Activated CD8-positive, alpha-beta memory T cell treated with anti-CD3 and anti-CD28 coated beads for 24 hours (primary cell): ENCODE data around the gene C2.
"Not testable (repeated sequence)": the region's sequence is repeated elsewhere in the genome, so short reads cannot be mapped to it uniquely, and the experiment has no call there.

Experiments
- DNase-seq: peaks from one replicate; pipeline ENCODE4 v3.0.0-alpha.2; 2020

The C2 gene

DNA sequence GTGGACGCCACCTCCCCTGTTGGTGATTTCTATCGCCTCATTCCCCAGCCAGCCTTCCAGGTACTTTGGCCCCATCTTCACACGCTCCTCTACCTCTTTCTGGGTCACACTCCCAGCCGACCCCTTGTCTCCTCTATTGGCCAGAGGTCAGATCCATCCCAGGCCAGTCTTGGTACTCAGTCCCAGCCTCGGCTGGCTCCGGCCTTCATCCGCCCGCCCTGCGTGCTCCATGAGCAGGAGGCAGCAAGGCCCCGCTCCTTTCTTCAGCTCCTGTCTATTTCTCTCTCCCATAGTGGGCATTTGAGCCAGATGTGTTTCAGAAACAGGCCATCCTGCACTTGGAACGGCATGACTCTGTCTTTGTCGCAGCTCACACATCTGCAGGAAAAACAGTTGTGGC, 34.1 kb downstream of the C2 start:
- no peak for DNase-seq

DNA sequence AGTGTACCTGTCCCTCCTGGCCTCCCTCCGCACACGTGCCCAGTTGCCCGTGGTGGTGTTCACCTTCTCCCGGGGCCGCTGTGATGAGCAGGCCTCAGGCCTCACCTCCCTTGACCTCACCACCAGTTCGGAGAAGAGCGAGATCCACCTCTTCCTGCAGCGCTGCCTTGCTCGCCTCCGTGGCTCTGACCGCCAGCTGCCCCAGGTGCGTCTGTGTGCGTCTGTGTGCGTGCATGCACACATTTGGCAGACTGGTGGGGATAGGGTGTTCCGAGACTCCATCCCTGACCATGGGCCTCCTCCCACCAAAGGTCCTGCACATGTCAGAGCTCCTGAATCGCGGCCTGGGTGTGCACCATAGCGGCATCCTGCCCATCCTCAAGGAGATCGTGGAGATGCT, 36.4 kb downstream of the C2 start:
- no peak for DNase-seq

DNA sequence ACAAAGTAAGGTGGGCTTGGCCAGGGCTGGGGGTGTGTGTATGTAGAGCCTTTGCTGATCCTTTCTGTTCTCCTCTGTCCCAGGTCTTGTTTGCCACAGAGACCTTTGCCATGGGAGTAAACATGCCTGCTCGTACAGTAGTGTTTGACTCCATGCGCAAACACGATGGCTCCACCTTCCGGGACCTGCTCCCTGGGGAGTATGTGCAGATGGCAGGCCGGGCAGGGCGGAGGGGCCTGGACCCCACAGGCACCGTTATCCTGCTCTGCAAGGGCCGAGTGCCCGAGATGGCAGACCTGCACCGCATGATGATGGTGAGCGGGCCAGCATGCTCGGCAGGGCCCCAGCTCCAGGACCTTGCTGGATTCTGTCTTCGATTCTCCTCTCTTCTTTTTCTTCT, 38.2 kb downstream of the C2 start:
- DNase-seq = no peak

DNA sequence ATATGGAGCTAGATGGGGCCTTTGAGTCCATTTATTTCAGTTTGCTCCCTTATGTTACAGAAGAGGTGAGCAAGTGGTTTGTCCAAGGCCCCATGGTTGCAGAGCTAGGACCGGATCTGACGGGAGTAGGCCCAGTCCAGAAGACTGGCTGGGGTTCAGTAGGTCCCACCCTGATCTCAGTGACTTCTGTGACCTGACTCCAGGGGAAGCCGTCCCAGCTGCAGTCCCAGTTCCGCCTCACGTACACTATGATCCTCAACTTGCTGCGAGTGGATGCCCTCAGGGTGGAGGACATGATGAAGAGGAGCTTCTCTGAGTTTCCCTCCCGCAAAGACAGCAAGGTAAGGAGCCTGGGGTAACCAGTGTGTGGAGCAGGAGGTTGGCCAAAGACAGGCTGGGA, 39.0 kb downstream of the C2 start:
- no peak for DNase-seq

DNA sequence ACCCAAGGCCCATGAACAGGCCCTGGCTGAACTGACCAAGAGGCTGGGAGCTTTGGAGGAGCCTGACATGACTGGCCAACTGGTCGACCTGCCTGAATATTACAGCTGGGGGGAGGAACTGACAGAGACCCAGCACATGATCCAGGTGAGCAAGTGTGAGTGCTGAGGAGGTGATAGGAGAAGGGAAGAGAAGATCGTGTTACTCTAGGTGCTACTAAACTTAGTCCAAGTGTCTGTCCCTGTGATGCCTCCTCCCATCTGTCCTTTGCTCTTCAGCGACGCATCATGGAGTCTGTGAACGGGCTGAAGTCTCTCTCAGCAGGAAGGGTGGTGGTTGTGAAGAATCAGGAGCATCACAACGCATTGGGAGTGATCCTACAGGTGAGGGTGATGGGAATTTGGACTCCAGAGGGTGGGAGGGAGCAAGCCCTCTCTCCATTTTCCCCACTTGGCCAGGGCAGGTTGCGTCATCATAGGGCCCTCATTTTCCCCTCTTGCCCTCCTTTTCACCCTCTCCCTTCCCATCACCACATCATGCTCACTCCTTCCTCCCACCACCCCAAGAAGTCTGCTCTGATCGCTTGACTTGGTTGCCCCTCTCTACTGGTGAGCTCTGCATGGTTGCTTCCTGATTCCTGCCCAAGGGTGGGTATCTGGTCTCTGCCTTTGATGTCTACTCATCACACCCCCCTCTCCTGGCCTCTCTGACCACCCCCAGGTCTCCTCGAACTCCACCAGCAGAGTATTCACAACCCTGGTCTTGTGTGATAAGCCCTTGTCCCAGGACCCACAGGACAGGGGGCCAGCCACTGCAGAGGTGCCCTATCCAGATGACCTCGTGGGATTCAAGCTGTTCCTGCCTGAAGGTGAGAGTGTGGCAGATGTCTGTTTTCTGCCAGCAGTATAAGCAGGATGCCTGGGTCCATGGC, 39.7 kb downstream of the C2 start:
- DNase-seq = no peak

DNA sequence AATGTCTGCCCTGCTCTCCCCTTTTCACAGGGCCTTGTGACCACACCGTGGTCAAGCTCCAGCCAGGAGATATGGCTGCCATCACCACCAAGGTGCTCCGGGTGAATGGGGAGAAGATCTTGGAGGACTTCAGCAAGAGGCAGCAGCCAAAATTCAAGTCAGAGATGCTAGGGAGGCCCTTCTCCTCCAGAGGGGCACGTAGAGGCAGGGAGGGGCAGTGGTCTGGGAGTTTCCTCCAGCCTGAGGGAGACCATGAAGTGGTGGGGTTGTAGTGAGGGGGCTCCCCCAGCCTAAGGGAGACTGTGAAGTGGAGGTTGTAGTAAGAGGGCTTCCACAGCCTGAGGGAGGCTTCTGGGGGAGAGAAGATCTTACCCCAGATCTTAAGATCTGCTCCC, 40.4 kb downstream of the C2 start:
- no peak for DNase-seq

DNA sequence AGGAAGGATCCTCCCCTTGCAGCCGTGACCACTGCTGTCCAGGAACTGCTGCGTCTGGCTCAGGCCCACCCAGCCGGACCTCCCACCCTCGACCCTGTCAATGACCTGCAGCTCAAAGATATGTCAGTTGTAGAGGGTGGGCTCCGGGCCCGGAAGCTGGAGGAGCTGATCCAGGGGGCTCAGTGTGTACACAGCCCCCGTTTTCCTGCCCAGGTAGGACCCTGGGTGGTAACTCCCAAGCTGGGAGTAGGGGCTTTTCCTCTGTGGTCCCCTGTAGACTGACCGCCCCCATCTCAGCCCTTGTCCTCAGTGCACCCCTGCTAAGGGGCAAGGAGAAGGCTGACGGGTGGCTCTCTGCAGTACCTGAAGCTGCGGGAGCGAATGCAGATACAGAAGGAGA, 40.8 kb downstream of the C2 start:
- DNase-seq = no peak

DNA sequence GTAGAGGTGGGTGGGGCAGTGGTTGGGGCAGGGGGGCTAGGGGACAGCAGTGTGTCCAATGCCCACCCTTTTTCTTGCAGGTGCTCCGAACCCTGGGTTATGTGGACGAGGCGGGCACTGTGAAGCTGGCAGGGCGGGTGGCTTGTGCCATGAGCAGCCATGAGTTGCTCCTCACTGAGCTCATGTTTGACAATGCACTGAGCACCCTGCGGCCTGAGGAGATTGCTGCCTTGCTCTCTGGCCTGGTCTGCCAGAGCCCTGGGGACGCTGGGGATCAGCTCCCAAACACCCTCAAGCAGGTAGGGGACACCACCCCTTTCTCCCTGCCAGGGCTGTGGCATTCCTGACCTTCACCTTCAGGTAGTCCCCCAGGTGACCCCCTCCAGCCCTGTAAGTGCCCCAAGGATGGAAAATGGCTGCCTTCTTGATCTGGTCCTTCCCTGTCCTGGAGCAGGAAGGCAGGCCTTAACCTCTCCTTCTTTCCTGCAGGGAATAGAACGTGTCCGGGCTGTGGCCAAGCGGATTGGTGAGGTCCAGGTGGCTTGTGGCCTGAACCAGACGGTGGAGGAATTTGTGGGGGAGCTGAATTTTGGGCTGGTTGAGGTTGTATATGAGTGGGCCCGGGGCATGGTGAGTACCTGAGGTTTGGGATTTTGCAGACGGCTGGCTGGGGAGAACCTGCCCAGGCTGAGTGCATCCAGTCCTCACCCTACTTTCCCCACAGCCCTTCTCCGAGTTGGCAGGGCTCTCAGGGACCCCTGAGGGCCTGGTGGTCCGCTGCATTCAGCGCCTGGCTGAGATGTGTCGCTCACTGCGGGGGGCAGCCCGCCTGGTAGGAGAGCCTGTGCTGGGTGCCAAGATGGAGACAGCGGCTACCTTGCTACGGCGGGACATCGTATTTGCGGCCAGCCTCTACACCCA, 41.5 kb downstream of the C2 start:
- no peak for DNase-seq

DNA sequence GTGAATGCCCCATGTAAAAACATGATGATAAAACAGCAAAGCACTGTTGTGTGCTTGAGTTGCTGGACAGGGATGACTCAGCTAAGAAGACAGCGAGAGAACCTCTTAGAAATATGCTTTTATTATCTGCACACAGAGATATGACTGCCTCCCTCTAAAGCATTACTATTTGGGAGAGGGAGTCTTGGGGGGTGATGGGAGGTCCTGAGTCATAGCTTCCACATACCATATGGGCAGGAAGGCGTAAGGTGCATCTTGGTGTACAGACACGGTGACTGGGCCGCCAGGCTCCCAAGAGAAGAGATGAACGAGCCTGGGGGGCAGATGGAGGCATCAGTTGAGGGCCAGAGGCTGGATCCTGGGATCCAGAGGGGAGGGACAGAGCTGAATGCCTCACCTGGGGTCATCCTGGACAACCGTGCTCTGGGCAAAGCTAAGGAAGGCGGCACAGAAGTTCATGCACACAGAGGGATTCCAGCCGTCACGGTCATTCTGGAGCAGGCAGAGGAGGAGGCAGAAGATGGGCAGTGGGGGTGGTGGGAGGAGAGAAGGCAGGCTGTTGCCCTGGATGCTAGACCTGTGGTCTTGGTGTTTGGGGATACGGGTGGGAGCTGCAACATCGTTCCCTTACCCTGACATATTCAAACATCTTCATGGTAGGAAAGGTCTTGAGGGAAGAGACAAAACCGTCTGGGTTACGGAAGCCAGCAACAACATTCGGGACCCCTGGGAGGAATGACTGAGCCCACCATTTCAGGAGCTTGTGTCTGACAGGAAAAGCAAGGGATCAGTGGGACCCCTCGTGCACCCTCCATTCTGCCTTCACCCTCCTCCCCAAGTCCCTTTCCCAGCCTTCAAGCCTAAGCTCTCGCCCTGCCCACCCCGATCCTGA, 42.4 kb downstream of the C2 start:
- no peak for DNase-seq

DNA sequence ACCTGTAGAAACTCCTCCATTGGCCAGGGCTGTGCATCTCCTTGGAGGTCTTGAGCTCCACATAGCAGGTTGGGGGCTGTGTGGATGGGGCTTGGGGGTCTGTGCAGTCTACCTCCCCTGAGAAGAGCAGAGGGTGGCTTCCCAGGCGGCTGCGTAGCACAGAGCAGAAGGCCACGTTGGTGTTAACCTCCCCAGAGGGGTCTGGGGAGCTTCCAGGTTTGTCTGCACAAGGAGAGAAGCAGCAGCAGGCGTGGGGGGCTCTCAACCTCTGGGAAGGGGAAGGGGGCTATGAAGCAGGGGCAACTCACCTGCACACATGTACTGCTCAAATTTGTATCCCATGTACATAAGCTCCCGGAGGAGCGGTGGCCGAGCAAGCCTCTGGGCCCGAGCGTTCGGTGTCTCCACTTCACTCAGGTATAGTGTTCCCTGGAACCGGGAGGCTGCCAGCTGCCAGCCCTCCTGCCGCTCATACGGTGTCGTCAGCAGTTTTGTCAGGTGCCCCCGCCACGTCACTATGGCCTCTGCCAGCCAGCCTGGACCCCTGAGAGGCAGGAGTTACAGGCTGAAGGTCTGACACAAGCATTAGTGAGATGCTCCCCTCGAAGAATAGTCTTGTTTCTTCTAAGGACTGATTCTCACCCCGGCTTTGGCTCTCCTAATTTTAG, 43.2 kb downstream of the C2 start:
- no peak for DNase-seq

DNA sequence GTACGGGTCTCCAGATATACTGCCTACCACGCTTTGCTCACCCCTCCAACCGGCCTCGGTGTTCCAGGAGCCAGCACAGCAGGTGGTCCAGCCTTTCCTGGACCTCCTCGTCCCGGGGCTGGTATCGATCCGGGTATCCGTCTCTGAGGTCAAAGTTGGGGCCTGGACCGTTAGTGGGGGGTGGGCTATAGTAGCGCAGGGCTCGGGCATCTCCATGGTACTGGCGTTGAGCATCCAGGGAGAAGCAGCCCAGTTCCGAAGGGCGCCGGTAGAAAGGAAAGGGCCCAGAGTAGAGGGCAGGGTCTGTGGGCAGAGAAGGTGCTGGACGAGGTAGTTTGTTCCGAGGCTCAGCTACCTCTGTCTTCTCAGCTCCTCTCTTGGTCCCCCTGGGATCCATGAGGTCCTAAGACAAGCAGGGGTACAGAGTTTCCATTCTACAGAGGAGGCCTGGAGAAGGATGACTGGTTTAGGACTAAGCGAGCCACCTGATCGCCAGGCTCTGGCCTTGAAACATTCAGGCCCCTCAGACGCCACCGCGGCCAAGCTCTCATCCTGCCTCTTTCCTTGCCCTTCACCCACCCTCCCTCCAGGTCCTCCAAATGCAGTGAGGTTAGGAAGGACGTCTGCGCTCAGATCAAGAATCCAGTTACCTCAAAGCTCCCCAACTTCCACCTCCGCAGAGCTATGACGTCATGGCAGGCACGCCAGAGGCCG, 43.9 kb downstream of the C2 start:
- DNase-seq = no peak

DNA sequence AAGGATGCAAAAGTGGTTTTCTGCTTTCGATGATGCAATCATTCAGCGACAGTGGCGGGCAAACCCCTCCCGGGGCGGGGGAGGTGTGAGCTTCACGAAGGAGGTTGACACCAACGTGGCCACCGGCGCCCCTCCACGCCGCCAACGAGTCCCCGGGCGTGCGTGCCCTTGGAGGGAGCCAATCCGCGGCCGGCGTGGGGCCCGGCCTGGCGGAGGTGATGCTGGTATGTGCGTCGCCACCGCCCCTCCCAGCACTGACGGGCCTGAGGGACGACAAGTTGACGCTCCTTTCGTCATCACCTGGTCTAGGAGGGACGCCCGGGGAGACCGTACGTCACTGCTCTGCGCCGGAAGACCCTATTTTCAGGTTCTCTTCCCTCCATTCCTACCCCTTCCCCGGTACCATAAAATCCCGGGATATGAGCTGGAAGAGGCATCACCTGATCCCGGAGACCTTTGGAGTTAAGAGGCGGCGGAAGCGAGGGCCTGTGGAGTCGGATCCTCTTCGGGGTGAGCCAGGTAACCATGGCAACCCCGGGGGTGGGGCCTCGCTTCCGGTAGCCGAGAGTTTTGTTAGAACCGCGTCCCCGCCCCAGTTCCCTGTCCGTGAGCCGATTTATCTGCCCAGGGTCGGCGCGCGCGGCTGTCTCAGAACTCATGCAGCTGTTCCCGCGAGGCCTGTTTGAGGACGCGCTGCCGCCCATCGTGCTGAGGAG, 44.6 kb downstream of the C2 start, which contains the start of gene DXO:
Gene DXO, minus strand, starts transcription at position 146 of the 716 bp plus-strand sequence. CDS start 463 bp downstream, outside the sequence.
- peak; percentile 99 for DNase-seq

DNA sequence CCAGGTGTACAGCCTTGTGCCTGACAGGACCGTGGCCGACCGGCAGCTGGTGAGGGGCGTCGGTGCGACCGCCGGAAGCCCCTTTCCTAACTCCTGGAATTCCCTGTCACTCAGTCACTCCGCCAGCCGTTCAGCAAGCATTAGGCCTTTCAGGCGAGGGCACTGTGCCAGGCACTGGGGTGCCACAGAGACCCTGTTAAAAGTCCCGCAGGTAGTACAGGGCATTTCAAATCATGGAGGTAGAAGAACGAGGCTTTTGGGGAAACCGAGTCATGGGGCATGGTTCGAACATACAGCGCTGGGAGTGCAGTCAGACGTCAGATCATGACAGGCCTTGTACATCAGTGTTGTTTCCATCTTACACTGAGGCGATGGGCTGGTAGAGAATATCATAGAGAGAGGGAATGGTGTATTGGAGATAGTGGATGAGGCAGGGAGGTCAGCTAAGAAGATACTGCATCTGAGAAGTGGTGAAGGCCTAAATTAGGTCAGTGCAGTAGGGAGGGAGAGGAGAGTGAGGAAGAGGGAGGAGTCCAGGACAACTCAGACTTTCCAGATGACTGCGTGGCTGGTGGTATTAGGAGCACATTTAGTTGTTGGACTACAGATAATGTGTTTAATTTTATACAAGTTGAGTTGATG, 45.3 kb downstream of the C2 start:
- DNase-seq = no peak

DNA sequence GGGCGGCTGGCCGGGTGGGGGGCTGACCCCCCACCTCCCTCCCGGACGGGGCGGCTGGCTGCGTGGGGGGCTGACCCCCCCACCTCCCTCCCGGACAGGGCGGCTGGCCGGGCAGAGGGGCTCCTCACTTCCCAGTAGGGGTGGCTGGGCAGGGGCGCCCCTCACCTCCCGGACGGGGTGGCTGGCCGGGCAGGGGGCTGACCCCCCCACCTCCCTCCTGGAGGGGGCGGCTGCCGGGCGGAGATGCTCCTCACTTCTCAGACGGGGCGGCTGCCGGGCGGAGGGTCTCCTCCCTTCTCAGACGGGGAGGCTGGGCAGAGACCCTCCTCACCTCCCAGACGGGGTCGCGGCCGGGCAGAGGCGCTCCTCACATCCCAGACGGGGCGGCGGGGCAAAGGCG, 48.5 kb downstream of the C2 start:
- DNase-seq = not testable (repeated sequence)

DNA sequence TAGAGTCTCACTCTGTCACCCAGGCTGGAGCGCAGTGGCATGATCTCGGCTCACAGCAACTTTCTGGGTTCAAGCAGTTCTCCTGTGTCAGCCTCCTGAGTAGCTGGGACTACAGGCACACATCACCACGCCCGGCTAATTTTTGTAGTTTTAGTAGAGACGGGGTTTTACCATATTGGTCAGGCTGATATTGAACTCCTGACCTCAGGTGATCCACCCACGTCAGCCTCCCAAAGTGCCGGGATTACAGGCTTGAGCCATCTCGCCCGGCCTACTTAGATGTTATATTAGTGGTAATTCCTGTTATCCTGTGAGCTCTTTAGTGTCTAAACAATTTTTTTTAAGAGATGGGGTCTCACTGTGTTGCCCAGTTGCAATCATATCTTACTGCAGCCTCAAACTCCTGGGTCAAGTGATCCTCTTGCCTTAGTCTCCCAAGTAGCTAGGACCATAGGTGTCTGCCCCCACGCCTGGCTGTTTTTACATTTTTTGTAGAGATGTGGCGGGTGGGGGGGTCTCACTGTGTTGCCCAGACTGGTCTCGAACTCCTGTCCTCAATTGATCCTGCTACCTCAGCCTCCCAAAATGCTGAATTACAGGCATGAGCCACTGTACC, 50.4 kb downstream of the C2 start:
- no peak for DNase-seq

DNA sequence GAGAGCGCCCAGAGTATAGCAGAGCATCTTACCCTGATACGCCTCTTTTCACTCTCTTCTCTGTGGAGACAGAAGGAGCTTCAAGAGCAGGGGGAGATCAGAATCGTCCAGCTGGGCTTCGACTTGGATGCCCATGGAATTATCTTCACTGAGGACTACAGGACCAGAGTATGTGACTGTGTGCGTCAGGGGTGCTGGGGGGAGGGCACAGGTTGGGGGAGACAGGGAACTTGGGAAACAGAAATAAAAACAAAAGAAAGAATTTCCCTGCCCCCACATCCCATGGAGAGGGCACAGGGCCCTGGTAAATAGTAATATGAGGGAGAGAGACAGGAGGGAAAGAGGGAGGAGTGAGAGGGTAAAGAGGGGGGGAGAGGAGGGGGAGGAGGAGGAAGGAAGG, 51.3 kb downstream of the C2 start:
- DNase-seq = no peak

DNA sequence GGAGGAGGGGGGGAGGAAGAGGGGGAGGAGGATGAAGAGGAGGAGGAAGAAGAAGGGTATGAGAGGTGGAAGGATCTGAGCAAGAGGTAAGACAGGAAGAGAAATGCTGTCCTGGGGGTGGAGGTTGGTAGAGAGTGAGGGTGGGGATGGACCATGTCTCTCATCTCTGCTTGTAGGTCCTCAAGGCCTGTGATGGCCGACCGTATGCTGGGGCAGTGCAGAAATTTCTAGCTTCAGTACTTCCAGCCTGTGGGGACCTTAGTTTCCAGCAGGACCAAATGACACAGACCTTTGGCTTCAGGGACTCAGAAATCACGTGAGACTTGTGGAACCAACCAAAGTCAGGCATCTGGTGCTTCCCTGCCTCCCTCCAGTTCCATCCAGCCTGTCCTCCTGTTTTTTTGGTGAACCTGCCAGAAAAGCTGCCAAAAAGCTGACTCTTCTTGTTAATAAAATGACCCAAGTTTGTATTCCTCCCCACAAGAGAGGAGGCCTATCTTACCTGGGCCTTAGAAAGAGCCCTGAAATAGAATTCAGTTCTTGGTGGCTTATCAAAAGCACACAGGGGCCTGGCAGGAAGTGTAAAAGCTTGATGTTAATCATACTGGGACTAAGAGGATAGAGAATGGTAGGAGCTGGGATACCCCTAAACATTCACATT, 51.9 kb downstream of the C2 start:
- DNase-seq = no peak

DNA sequence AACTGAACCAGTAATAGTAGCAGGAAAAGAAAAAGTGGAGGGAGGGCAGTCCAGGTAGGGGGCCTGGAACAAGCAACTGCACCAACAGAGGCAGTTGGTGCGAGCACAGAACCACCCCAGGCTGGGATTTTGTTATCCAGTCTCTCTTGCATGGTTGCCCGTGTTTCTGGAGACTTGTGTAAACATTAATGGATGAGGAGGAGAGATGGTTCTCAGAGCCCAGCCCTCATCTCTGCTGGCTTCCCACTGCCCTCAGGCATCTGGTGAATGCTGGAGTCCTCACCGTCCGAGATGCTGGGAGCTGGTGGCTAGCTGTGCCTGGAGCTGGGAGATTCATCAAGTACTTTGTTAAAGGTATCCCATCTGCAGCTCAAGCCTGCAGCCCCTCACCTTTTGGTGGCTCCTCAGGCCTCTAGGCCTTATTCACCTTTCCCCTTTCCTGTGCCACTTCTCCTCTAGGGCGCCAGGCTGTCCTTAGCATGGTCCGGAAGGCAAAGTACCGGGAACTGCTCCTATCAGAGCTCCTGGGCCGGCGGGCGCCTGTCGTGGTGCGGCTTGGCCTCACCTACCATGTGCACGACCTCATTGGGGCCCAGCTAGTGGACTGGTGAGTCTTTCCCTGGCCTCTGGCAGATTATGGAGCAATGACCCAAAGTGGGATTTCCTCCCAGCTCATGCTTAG, 52.8 kb downstream of the C2 start:
- DNase-seq = not testable (repeated sequence)

DNA sequence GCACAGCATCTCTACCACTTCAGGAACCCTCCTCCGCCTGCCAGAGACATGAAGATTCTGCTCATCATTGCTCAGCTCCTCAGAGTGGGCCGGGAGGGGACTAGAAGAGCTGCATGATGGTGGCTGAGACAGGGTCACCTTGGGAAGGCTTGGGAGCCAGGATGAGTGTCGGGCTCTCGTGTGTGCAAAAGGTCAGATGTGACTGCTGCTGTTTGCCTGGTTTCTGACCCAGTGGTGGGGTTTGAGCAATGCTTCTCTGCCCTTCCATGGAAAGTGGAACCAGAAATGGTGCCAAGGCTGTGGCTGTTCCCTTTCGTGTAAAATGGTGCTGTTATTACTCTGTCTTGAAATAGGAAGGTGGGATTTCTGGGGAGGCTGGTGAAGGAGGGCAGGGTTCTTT, 53.5 kb downstream of the C2 start:
- DNase-seq = not testable (repeated sequence)
